Naive B cell (primary cell): Measurements from ENCODE around the gene RNF121. TPM values are rescaled to one million over a fixed set of nuclear protein-coding genes. Genes with fewer than 3 reads are reported as not detected.
A peak's percentile ranks its signal among the peaks of the same experiment; 100 is the strongest.

Experiments used
- ATAC-seq, 2 donors: fragments of 150-1000 bp; cut with Tn5 transposase; 2 replicates each; pipeline ENCODE4 v1.10.0; 2021; ENCODE audit warnings: low read depth in 2 of 2, mild to moderate bottlenecking in 2 of 2, moderate library complexity in 2 of 2
- DNase-seq: peaks from one replicate; pipeline ENCODE4 v3.0.0; 2022
- H3K27ac Mint-ChIP-seq, 6 donors: one replicate each; pipeline ENCODE4 v1.8.0; 2020 to 2022; ENCODE audit warnings: mild to moderate bottlenecking in 6 of 6, mixed read lengths in 6 of 6, moderate library complexity in 5 of 6, inconsistent platforms in 2 of 6
- H3K27me3 Mint-ChIP-seq, 3 donors: one replicate each; pipeline ENCODE4 v1.8.0; 2021 to 2022; ENCODE audit warnings: mixed read lengths in 3 of 3, mild to moderate bottlenecking in 1 of 3
- H3K36me3 Mint-ChIP-seq, 2 donors: one replicate each; pipeline ENCODE4 v1.8.0; 2020 to 2022; ENCODE audit warnings: mixed read lengths in 2 of 2, inconsistent platforms in 1 of 2, mild to moderate bottlenecking in 1 of 2
- H3K4me1 Mint-ChIP-seq, 3 donors: one replicate each; pipeline ENCODE4 v1.8.0; 2020 to 2022; ENCODE audit warnings: mixed read lengths in 3 of 3, inconsistent platforms in 1 of 3, mild to moderate bottlenecking in 1 of 3, moderate library complexity in 1 of 3
- H3K4me3 Mint-ChIP-seq, 8 donors: one replicate each; pipeline ENCODE4 v1.8.0; 2020 to 2022; ENCODE audit warnings: mild to moderate bottlenecking in 8 of 8, mixed read lengths in 8 of 8, moderate library complexity in 8 of 8, inconsistent platforms in 2 of 8
- H3K9me3 Mint-ChIP-seq, 7 donors: one replicate each; pipeline ENCODE4 v1.8.0; 2020 to 2022; ENCODE audit warnings: mixed read lengths in 7 of 7, mild to moderate bottlenecking in 5 of 7, inconsistent platforms in 2 of 7, moderate library complexity in 1 of 7
- polyA plus RNA-seq, 6 donors: library from polyadenylated mRNA; unstranded; fragments of 300-500 nt; fragmentation: Illumina TruSeq; gene quantifications; one replicate each; pipeline ENCODE4 v1.2.3, GENCODE V29; 2021; ENCODE audit warnings: low read depth in 6 of 6

RNF121 gene
- polyA plus RNA-seq, 6 donors from 2014 or later, result 6.5 to 11.3 (median 9.2) TPM

DNA sequence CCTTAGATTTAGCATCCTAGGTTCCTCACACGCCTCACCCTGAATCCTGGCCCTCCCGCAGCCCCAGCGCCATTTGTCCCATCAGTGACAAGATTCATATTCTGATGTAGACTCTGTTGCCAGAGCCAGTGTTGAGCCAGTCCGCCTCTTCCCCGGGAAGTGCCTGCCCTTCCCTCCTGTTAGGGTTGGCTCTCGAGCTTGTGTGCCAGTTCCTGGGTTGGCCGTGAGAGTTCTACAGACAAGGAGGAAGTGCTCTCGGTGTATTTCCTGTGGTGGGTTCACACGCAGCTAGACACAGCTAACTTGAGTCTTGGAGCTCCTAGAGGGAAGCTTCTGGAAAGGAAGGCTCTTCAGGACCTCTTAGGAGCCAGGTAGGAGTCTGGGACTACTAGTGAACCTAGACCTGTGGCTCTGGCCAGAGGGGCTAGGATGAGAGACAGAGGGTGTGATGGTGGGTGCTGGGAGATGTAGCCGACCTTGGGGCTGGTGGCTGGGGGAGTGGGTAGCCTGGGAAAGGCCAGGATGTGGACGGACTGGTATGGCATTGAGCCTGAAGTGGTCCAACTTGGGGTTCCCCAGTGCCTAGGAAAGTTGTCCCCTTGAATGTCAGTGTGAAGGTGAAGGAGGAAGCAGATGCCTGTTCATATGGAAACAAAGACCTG lies 69.9 kb downstream of the RNF121 start, which contains the start of gene IL18BP:
TSS of gene IL18BP (plus strand) at position 261 of the 662 bp plus-strand sequence. CDS start 1,076 bp downstream, outside the sequence.
- peak; percentile 29 for DNase-seq
- peaks cover 40 to 55% (median 54%) of the 10 kb centered on the region in 3 donors for H3K4me1 Mint-ChIP-seq
- H3K9me3 Mint-ChIP-seq, result peaks cover 0 to 3% (median 0%) of the 10 kb centered on the region in 7 donors
- peaks cover 0 to 13% of the 10 kb centered on the region in 2 donors for H3K36me3 Mint-ChIP-seq
- H3K27ac Mint-ChIP-seq, result peak within 1 kb of the TSS; percentile 68 to 98 (median 94)
- no peaks in the 10 kb centered on the region for H3K27me3 Mint-ChIP-seq
- H3K4me3 Mint-ChIP-seq, result peak within 1 kb of the TSS; percentile 81 to 93 (median 86)
- peak; percentile 81 to 86 for ATAC-seq

DNA sequence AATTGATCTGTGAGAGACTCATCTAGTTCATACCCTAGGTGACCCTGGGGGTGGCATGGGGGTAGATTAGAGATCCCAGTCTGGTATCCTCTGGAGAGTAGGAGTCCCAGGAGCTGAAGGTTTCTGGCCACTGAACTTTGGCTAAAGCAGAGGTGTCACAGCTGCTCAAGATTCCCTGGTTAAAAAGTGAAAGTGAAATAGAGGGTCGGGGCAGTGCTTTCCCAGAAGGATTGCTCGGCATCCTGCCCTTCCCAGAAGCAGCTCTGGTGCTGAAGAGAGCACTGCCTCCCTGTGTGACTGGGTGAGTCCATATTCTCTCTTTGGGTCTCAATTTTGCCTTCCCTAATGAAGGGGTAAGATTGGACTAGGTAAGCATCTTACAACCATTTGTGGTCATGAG lies 70.5 kb downstream of the RNF121 start:
- peak overlapping the region; percentile 65 to 98 (median 94) for H3K27ac Mint-ChIP-seq
- no peaks in the 10 kb centered on the region for H3K27me3 Mint-ChIP-seq
- H3K36me3 Mint-ChIP-seq, result peaks cover 0 to 13% of the 10 kb centered on the region in 2 donors
- H3K4me1 Mint-ChIP-seq, result peaks cover 37 to 49% (median 48%) of the 10 kb centered on the region in 3 donors
- H3K9me3 Mint-ChIP-seq, result peaks cover 0 to 3% (median 0%) of the 10 kb centered on the region in 7 donors
- H3K4me3 Mint-ChIP-seq, result peak overlapping the region in 7 of 8 donors; percentile 81 to 93 (median 84)
- ATAC-seq (no peak), DNase-seq (no peak)

DNA sequence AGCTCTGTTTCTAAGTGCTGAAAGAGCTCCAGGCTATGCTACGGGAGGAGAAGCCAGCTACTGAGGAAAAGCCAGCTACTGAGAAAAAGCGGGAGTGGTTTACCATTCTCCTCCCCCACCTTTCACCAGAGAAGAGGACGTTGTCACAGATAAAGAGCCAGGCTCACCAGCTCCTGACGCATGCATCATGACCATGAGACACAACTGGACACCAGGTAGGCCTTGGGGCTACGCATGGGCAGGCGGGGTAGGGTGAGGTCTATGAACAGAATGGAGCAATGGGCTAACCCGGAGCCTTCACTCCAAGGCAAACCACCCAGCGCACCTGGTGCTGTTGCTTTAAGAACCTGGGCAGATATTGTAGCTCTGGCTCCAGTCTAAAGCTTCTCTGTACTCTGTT lies 71.0 kb downstream of the RNF121 start:
- peaks cover 0 to 13% of the 10 kb centered on the region in 2 donors for H3K36me3 Mint-ChIP-seq
- peaks cover 33 to 45% (median 43%) of the 10 kb centered on the region in 3 donors for H3K4me1 Mint-ChIP-seq

DNA sequence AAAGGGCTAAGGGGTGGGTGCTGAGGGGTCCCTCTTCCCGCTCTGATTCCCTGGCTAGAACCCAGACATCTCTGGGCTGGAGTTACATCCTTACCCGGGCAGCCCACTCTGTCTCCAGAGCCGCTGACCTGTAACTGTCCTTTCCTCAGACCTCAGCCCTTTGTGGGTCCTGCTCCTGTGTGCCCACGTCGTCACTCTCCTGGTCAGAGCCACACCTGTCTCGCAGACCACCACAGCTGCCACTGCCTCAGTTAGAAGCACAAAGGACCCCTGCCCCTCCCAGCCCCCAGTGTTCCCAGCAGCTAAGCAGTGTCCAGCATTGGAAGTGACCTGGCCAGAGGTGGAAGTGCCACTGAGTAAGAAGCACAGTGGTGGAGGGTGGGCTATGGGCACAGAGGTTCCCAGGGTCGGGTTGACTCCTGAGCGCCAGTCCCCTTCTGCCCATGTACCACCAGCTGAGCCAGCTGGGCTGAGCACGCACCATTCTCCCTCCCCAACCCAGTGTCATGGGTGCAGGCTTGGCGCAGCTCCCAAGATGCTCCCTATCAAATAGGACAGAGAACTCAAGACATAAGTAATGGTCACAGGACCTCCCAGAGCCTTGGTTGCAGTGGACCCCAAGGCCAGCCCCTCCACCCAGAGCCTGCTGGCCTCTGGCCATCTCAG lies 71.5 kb downstream of the RNF121 start:
- Mint-ChIP-seq H3K4me1 (peaks cover 33 to 43% (median 43%) of the 10 kb centered on the region in 3 donors), H3K27ac (peak overlapping the region in 3 of 6 donors; percentile 54 to 88 (median 68)), H3K9me3 (no peaks in the 10 kb centered on the region), H3K27me3 (no peaks in the 10 kb centered on the region), H3K4me3 (peak overlapping the region in 1 of 8 donors; percentile 6), H3K36me3 (peaks cover 0 to 13% of the 10 kb centered on the region in 2 donors)
- ATAC-seq (no peak), DNase-seq (no peak)

More for the DNA sequence above, 71.0 kb downstream of the RNF121 start:
- H3K4me3 Mint-ChIP-seq, result peak overlapping the region in 4 of 8 donors; percentile 82 to 93 (median 88)
- peak overlapping the region in 4 of 6 donors; percentile 64 to 92 (median 78) for H3K27ac Mint-ChIP-seq
- H3K9me3 Mint-ChIP-seq, result no peaks in the 10 kb centered on the region
- ATAC-seq (no peak), DNase-seq (no peak)
- no peaks in the 10 kb centered on the region for H3K27me3 Mint-ChIP-seq

DNA sequence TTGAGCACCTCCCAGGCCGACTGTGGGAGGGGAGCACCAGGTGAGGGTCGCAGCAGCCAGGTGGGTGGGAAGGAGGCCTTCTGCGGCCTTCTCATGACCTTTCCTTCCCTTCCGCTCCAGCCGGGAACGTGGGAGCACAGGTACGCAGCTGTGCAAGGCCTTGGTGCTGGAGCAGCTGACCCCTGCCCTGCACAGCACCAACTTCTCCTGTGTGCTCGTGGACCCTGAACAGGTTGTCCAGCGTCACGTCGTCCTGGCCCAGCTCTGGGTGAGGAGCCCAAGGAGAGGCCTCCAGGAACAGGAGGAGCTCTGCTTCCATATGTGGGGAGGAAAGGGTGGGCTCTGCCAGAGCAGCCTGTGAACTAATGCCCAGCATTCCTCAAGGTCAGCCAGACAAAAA lies 72.4 kb downstream of the RNF121 start:
- H3K27ac Mint-ChIP-seq, result peak overlapping the region in 2 of 6 donors; percentile 27 to 38
- peak overlapping the region in 1 of 8 donors; percentile 22 for H3K4me3 Mint-ChIP-seq
- H3K27me3 Mint-ChIP-seq, result no peaks in the 10 kb centered on the region
- peaks cover 0 to 13% of the 10 kb centered on the region in 2 donors for H3K36me3 Mint-ChIP-seq
- no peaks in the 10 kb centered on the region for H3K9me3 Mint-ChIP-seq
- no peak for ATAC-seq
- no peak for DNase-seq
- peaks cover 33 to 48% (median 38%) of the 10 kb centered on the region in 3 donors for H3K4me1 Mint-ChIP-seq

DNA sequence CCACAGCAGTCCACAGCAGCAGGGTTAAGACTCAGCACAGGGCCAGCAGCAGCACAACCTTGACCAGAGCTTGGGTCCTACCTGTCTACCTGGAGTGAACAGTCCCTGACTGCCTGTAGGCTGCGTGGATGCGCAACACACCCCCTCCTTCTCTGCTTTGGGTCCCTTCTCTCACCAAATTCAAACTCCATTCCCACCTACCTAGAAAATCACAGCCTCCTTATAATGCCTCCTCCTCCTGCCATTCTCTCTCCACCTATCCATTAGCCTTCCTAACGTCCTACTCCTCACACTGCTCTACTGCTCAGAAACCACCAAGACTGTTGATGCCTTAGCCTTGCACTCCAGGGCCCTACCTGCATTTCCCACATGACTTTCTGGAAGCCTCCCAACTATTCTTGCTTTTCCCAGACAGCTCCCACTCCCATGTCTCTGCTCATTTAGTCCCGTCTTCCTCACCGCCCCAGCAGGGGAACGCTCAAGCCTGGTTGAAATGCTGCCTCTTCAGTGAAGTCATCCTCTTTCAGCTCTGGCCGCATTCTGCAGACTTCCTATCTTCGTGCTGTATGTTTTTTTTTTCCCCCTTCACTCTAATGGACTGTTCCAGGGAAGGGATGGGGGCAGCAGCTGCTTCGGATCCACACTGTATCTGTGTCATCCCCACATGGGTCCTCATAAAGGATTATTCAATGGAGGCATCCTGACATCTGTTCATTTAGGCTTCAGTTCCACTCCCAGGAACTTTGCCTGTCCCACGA lies 73.2 kb downstream of the RNF121 start:
- peak overlapping the region; percentile 24 to 83 (median 36) for H3K27ac Mint-ChIP-seq
- peaks cover 27 to 42% (median 33%) of the 10 kb centered on the region in 3 donors for H3K4me1 Mint-ChIP-seq
- H3K4me3 Mint-ChIP-seq, result peak overlapping the region in 1 of 8 donors; percentile 79
- no peak for DNase-seq
- no peak for ATAC-seq
- no peaks in the 10 kb centered on the region for H3K9me3 Mint-ChIP-seq
- H3K27me3 Mint-ChIP-seq, result no peaks in the 10 kb centered on the region
- H3K36me3 Mint-ChIP-seq, result peaks cover 5 to 13% of the 10 kb centered on the region in 2 donors

DNA sequence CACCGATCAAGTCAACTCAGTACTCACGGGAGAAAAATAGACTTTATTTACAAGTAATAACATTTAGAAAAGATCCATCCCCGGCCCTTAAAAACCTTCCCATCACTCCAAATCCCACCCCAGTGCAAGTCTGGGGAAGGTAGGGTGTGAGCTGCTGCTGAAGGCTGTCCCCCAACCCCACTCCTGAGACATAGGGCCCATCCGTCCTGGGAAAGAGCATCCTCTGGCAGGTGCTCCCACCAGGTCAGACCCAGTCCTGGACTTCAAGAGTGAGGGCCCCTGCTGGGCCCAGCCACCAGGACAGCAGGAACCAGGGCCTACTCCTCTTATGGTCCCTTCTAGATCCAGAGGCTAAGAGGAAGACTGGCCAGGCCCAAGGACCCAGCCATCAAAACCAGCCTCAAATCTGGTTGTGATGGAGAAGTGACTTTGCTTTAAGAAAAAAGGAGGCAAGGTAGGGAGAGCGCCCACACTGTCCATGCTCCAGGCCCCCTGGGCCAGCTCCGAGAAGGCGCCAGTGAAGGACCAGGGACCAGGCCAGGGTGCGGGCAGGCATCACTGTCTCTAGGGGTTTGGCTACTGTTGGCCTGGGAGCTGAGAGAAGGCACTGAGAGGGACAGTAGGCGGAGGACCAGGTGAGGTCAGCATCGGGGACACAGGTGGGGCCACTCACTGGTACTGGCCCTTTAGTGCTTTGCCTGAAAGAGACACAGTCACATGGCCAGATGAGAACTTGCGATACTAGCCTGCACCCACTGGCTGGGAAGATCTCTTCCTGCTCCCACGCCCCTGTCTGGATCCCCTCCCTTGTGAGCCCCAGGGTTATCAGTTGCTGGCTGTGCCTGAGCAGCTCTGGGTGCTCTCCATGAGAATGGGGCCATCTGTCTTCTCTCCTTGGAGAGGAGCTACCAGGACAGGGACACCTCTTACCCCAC lies 74.3 kb downstream of the RNF121 start:
- H3K4me1 Mint-ChIP-seq, result peaks cover 24 to 33% (median 28%) of the 10 kb centered on the region in 3 donors
- H3K27ac Mint-ChIP-seq, result peak overlapping the region in 2 of 6 donors; percentile 3 to 65
- no peak for ATAC-seq
- H3K4me3 Mint-ChIP-seq, result no peak overlapping the region
- no peaks in the 10 kb centered on the region for H3K9me3 Mint-ChIP-seq
- no peak for DNase-seq
- H3K36me3 Mint-ChIP-seq, result peaks cover 13 to 16% of the 10 kb centered on the region in 2 donors
- no peaks in the 10 kb centered on the region for H3K27me3 Mint-ChIP-seq

DNA sequence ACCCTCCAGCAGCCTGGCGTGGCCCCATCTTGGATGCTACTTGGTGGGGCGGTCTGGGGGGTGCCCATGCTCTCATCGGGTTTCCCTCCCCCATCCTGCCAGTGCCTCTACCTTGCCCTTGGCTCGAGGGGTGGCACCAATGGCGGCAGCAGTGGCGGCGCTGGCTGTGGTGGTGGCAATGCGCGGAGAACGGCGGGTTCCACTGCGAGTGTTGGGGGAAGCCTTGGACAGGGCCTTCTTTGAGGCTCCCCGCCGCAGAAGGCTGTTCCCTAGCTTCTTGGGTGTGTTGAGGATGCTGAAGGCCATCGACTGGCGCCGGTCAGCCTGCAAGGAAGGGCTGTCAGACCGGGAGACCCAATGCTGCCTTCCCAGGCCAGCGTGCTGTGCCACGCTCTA lies 74.9 kb downstream of the RNF121 start:
- Mint-ChIP-seq H3K4me3 (no peak overlapping the region), H3K36me3 (peaks cover 18 to 23% of the 10 kb centered on the region in 2 donors), H3K27me3 (no peaks in the 10 kb centered on the region), H3K4me1 (peaks cover 18 to 26% (median 21%) of the 10 kb centered on the region in 3 donors), H3K27ac (peak overlapping the region in 2 of 6 donors; percentile 10 to 75), H3K9me3 (no peaks in the 10 kb centered on the region)
- ATAC-seq, result no peak
- DNase-seq, result no peak

DNA sequence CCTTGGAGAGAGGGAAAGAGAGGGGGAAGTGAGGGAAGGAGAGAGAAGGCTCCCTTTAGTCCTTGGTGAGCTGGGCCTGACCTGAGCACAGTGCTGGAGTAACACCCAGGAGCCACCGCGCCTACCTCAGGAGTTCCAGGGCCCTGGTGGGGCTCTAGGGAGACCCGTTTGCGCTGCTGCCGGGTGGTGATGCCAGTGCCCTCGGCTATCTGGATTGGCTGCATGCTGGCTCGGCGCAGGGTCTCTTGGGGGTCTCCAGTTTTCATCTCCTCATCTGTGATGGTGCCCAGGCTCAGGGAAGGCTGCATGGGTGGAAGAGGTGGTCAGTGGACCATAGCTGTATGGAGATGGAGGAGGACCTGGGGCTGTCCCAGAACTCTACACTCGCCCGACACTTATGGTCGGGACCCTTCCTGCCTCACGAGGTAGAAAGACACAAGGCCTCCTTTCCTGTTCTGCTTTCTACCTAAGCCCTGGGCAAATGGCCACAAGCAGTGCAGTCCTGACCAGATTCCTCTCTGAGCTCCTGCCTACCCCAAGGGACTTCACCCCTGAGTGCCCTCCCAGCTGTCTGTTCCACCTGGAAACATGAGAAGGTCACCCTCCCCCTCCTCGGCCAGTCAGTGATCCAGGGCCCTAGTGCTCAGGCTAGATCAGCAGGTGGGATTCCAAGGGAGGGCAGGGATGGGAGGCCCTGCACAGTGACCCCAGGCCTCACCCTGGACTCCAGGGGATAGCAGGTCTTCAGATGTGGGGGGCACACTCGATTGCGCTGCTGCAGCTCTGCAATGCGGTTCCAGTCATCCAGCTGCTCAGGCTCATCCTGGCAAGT lies 75.9 kb downstream of the RNF121 start:
- no peaks in the 10 kb centered on the region for H3K9me3 Mint-ChIP-seq
- ATAC-seq (no peak), DNase-seq (no peak)
- H3K36me3 Mint-ChIP-seq, result peaks cover 13 to 30% of the 10 kb centered on the region in 2 donors
- peak overlapping the region in 1 of 6 donors; percentile 32 for H3K27ac Mint-ChIP-seq
- peaks cover 8 to 16% (median 12%) of the 10 kb centered on the region in 3 donors for H3K4me1 Mint-ChIP-seq
- H3K27me3 Mint-ChIP-seq, result no peaks in the 10 kb centered on the region
- H3K4me3 Mint-ChIP-seq, result no peak overlapping the region

DNA sequence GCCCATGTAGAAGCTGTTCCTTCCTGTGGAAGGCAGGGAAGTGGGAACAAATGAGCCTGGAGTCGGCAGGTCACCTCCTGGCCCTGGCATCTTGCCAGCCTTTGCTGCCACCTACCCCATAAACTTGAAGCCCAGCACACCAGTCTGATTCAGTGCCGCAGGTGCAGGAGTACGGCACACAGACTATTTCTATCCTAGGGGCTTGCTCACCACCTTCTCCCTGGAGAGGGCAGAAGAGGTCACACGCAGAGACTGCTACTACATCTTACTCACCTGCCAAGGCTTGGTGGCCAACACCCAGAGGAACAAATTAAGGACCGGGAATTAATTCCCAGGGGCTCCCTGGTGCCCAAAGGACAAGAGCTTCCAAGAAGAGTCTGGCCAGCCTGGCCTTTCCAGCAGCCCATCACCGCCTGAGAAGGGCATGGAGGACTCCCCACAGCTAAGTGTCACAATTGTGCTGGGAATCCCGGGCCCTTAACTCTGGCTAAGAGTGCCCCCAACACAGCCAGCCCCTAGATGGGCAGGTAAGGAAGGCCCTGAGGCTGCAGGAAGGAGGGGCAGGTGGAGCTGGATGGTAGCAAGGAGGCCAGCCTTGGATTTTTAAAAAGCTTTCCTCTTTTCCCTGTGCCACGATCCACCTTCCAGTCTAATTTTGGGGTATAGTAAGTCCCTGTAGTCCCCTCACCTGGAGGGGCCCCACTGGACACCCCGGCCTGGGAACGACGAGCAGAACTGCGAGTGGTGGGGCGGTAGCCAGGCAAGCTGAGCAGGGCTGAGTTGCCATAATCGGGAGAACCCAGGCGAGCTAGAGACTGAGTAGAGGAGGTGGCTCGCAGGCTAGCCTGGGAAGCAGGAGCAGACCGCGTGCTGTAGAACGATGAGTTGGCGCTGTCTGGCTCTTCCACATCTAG lies 76.8 kb downstream of the RNF121 start:
- H3K27ac Mint-ChIP-seq, result peak overlapping the region in 3 of 6 donors; percentile 22 to 70 (median 54)
- DNase-seq (no peak), ATAC-seq (no peak)
- no peaks in the 10 kb centered on the region for H3K9me3 Mint-ChIP-seq
- H3K4me3 Mint-ChIP-seq, result no peak overlapping the region
- H3K27me3 Mint-ChIP-seq, result no peaks in the 10 kb centered on the region
- H3K4me1 Mint-ChIP-seq, result peaks cover 6 to 15% (median 8%) of the 10 kb centered on the region in 3 donors
- peaks cover 13 to 30% of the 10 kb centered on the region in 2 donors for H3K36me3 Mint-ChIP-seq
